ENCODE measurements around the gene ADAT1. TPM values are rescaled to one million over a fixed set of nuclear protein-coding genes. Genes with fewer than 3 reads are reported as not detected.
A peak's percentile ranks its signal among the peaks of the same experiment; 100 is the strongest.

ADAT1 gene
- polyA plus RNA-seq, 4 donors, result 40.4 to 60.4 (median 47.7) TPM

- DNase-seq (ENCODE audit: low read depth in 4 of 4, low spot score in 3 of 4), result no peak
Measured at GRCh38 chr16:75578725-75579124, 44.4 kb downstream of the ADAT1 start.

GRCh38 chr16:75578212-75578611 lies 44.9 kb downstream of the ADAT1 start:
- DNase-seq (ENCODE audit: low read depth in 4 of 4, low spot score in 3 of 4), result no peak

GRCh38 chr16:75576384-75576811 lies 46.7 kb downstream of the ADAT1 start:
- DNase-seq (ENCODE audit: low read depth in 4 of 4, low spot score in 3 of 4), result no peak

GRCh38 chr16:75575958-75576357 lies 47.1 kb downstream of the ADAT1 start:
- DNase-seq (ENCODE audit: low read depth in 4 of 4, low spot score in 3 of 4), result no peak

DNA sequence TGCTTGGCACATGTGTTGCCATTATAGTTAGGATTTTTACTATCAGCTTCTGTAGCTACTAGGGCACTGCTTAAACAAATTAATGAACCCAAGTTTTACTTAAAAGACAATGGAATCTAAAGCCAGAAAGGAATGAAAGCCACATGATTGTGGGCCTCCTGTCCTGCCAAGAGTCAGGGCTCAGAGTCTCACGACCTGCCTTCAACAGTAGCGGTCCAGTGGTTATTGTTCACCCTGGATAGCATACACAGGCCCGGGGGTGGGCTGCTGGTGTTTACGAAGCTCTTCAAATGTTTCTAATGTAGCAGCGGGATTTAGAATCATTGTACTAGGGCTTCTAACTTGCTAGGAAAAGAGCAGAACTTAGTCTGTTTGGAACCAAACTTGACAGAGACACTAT lies 49.1 kb downstream of the ADAT1 start:
- no peak for DNase-seq (ENCODE audit: low read depth in 4 of 4, low spot score in 3 of 4)

- no peak for DNase-seq (ENCODE audit: low read depth in 4 of 4, low spot score in 3 of 4)
Measured at GRCh38 chr16:75572864-75573542, 50.1 kb downstream of the ADAT1 start.

DNA sequence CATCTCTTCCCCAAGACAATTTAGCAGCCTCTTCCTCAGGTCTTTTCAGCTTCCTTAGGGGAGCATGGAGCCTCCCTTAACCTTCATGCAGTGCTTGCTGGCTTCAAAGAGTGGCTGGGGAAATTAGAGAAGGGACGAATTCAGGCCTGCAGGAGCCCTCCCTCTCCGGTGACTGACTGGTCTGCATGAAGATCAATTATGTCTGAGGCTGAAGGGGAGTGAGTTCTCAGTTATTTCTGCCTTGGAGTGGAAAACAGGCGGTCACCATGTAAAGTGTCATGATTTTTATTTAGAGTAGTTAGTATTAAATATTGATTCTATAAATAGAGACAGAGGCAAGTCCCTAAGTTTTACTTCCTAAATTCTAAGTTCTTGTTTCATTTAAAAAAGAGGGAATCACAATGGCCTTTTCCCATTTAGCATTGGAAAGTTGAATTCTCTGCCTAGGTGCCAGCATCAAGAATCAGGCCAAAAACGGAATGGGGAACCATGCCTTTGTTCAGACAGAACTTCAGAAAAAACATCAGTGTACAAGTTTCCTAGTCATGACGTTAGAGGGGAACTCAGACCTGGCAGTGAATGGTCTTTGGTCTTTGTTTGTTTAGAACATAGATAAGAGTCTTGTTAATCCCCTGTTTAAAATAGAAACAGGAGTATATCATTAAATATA lies 52.5 kb downstream of the ADAT1 start:
- DNase-seq (ENCODE audit: low read depth in 4 of 4, low spot score in 3 of 4), result no peak

DNA sequence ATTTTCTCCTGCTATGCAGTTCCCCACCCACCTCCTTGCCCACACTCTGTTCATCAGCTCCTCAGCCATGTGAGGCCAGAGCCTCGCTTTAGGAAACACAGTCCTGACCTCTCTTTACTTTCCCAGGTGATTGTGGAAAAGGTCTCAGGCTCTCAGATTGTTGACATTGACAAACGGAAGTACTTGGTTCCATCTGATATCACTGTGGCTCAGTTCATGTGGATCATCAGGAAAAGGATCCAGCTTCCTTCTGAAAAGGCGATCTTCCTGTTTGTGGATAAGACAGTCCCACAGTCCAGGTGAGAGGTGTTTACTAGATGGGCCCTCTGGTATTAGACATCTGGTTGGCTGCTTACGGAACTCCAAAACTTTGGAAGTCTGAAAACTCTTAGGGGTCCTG lies 55.2 kb downstream of the ADAT1 start:
- DNase-seq (ENCODE audit: low read depth in 4 of 4, low spot score in 3 of 4), result no peak

- DNase-seq (ENCODE audit: low read depth in 4 of 4, low spot score in 3 of 4), result no peak
Measured at GRCh38 chr16:75566758-75567255, 56.3 kb downstream of the ADAT1 start.

DNA sequence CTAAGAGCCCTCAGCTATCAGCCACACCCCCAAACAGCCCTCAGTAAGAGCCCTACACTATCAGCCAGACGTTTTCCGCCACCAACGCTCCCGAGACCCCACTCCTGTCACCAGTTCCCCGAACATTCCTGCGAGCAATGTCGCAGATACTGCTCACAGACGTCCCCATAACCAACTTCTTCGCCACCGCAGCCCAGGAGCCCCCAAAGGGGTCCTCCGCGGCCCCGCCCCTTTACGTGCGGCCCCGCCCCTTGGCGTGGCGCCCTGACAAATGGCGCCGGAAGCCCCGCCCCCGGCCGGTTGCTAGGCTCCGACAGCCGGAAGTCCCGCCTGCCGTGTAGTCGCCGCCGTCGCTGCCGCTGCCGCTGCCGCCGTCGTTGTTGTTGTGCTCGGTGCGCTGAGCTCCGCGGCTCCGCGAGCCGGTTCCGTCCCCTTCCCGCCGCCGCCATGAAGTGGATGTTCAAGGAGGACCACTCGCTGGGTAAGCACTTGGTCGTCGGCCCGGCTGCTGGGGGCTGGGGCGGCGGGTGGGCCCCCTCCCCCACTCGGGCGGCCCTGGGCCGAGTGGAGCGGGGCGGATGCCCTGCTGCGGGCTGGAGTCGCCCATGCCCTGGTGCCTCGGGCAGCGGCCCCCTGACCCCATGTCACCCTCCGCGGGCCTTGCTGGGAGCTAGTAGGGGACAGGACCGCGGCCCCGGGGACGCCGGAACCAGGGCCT lies 56.9 kb downstream of the ADAT1 start, which contains the start of gene GABARAPL2:
Gene GABARAPL2 (plus strand): TSS at position 340 of the 718 bp plus-strand sequence. CDS start 108 bp downstream, at position 448.
- DNase-seq (ENCODE audit: low read depth in 4 of 4, low spot score in 3 of 4), result peak; percentile 73 to 86 (median 74)

- no peak for DNase-seq (ENCODE audit: low read depth in 4 of 4, low spot score in 3 of 4)
Measured at GRCh38 chr16:75565640-75566039, 57.4 kb downstream of the ADAT1 start.

DNA sequence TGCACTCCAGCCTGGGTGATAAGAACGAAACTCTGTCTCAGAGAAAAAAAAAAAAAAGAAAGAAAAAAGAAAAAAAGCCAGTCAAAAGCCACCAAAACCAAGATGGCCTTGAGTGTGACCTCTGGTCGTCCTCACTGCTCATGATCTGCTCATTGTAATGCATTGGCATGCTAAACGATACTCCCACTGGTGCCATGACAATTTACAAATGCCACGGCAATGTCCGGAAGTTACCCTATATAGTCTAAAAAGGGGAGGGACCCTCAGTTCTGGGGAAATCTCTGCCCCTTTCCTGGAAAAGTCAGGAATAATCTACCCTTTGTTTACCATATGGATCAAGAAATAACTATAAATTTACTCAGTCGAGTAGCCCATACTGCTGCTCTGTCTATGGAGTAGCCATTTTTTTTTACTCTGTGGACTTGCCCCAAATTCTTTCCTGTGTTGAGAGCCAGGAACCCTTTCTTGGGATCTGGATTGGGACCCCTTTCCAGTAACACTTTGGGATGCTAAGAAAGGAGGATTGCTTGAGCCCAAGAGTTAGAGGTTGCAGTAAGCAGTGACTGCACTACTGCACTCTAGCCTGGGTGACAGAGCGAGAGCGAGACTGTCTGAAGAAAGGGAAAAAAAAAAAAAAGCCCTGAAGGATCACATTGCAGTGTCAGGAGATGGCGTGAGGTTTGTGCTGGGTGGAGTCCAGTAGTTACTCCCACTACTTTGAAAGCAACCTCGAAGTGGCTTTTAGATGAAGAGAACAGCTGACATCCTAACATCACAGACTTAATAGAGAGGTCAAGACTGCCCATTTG lies 63.3 kb downstream of the ADAT1 start:
- no peak for DNase-seq (ENCODE audit: low read depth in 4 of 4, low spot score in 3 of 4)

GRCh38 chr16:75558846-75559401 lies 64.2 kb downstream of the ADAT1 start:
- no peak for DNase-seq (ENCODE audit: low read depth in 4 of 4, low spot score in 3 of 4)

- DNase-seq (ENCODE audit: low read depth in 4 of 4, low spot score in 3 of 4), result no peak
Measured at GRCh38 chr16:75556431-75556950, 66.6 kb downstream of the ADAT1 start.

GRCh38 chr16:75555707-75556430 lies 67.2 kb downstream of the ADAT1 start, which contains the start of gene TMEM231:
Gene TMEM231 (minus strand): TSS chr16:75556252. CDS start chr16:75556209, 43 bp downstream.
- peak; percentile 86 to 91 (median 88) for DNase-seq (ENCODE audit: low read depth in 4 of 4, low spot score in 3 of 4)

DNA sequence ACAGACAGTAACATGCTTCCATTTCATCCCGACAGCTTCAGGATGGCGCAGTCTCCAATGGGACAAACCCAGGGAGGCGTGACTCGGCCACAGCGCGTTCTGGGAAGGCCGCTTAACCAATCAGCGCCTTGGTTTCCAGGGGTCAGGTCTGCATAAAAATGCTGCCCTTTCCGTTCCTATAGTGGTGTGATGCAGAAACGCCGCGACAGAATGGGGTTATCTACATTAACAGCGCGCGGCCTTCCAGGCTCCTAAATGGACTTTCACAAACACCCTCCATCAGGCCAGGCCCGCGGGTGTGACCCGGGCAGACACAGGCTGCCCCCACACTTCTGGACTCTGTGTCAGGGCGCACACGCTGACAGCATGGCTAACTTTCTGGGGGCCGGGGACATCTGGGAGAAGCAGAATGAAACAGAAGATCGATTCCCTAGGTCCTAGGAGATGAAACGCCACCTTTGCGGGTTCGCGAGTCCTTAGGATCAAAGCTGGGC lies 67.8 kb downstream of the ADAT1 start:
- DNase-seq (ENCODE audit: low read depth in 4 of 4, low spot score in 3 of 4), result peak; percentile 70 to 81 (median 76)

DNA sequence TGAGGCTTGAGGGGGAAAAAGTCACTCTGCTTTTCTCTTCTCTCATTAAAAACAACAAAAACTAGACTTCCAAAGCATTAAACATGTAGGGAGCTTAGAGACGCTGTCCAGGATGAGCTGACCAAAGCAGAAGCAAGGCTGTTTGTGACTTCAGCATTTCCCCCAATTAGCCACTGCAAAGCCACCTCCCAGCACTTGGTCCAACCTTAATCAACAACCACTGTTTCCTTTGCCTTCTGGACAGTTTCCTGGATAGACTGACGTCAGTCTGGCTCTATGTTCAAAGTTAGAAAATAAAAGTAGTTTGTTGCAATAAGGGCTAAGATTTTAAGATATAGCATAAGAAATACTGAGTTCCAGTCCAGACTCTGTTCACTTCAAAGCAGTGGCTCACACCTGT lies 70.1 kb downstream of the ADAT1 start:
- DNase-seq (ENCODE audit: low read depth in 4 of 4, low spot score in 3 of 4), result no peak

- DNase-seq (ENCODE audit: low read depth in 4 of 4, low spot score in 3 of 4), result no peak
Measured at GRCh38 chr16:75550211-75550662, 72.8 kb downstream of the ADAT1 start.

Data from right renal pelvis (tissue), 4 donors.